ENCODE data around the gene ADGRD2.

DNA sequence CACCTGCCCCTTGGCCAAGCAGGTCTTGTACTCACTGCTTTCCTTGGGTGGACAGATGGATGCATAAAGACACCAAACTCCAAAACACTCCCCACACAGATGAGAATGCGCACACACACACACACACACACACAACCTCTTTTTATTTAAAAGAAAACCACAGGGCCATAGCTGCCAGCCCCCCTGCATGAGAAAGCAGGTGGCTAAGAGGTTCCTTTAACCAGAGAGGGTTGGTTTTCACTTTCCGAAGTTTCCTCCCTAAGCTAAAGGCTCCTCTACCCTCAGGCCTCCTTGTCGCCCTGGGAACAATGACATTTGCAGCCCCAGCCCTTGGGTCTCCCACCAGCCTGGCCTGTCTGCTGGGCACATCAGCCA is 45.8 kb downstream of the ADGRD2 start:
- TF ChIP-seq SP1 (IDR thresholded peaks at IDR 0.05) (no peak), HDGF (IDR thresholded peaks at IDR 0.05; ENCODE audit: borderline replicate concordance) (no peak), FOXM1 (IDR thresholded peaks at IDR 0.05; ENCODE audit: borderline replicate concordance) (no peak)
- TF ChIP-seq, protein P1, sequence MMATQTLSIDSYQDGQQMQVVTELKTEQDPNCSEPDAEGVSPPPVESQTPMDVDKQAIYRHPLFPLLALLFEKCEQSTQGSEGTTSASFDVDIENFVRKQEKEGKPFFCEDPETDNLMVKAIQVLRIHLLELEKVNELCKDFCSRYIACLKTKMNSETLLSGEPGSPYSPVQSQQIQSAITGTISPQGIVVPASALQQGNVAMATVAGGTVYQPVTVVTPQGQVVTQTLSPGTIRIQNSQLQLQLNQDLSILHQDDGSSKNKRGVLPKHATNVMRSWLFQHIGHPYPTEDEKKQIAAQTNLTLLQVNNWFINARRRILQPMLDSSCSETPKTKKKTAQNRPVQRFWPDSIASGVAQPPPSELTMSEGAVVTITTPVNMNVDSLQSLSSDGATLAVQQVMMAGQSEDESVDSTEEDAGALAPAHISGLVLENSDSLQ (IDR thresholded peaks at IDR 0.05) = no peak
